Stimulated activated CD4-positive, alpha-beta T cell treated with anti-CD3 and anti-CD28 coated beads, Interleukin-1b, Interleukin-23, amount 100 ng/mL, for 24 hours (primary cell): Measurements from ENCODE around the gene ARIH2.

Experiments used
- DNase-seq, 4 experiments: peaks; one replicate each; pipeline ENCODE4 v3.0.0-alpha.2; 2020; ENCODE audit warnings: low read depth in 4 of 4, low spot score in 1 of 4

The ARIH2 gene

GRCh38 chr3:48928679-48929078 is 10.0 kb downstream of the ARIH2 start:
- no peak for DNase-seq

GRCh38 chr3:48929358-48930035 is 10.9 kb downstream of the ARIH2 start:
- no peak for DNase-seq

DNA sequence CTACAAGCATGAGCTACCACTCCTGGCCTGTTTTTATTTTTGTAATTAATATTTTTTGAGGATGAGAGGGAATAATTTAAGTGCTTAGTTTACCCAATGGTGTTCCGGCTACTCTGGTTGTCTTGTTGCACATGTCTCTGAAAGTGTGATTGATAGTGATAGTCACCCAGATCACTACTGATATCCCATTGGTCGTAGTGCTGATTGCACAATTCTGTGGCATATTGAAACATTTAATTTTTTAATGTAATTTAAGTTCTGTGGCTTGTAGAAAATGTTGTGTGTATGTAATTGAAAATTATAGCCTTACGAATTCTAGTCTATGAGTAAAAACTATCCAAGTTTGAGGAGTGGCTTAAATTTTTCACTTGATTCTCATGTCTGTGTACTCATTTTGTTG is 11.9 kb downstream of the ARIH2 start:
- DNase-seq, result no peak

- no peak for DNase-seq
These were observed 13.4 kb downstream of the ARIH2 start for GRCh38 chr3:48931944-48932580.

GRCh38 chr3:48934333-48934991 is 15.8 kb downstream of the ARIH2 start:
- no peak for DNase-seq

DNA sequence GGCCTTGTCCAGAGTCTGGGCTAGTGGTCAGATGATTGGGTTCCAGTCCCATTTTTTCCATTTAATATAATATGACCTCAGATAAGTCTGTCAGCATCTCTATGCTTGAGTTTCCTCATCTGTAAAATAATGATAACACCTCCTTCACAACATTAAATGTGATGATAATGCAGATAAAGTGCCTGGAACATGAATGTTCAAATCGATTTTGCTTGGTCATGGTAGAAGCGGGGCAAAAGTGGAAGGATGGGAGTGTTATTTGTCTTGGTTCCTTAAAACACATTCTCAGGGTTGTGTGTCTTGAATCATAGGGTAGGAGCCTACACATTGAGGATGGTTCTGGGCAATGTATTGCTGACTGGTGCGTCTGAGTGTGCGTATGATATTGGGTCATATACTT is 16.9 kb downstream of the ARIH2 start:
- DNase-seq, result no peak

GRCh38 chr3:48938156-48938555 is 19.5 kb downstream of the ARIH2 start:
- no peak for DNase-seq

GRCh38 chr3:48938689-48939088 is 20.0 kb downstream of the ARIH2 start:
- no peak for DNase-seq

GRCh38 chr3:48945432-48945831 is 26.8 kb downstream of the ARIH2 start:
- no peak for DNase-seq

DNA sequence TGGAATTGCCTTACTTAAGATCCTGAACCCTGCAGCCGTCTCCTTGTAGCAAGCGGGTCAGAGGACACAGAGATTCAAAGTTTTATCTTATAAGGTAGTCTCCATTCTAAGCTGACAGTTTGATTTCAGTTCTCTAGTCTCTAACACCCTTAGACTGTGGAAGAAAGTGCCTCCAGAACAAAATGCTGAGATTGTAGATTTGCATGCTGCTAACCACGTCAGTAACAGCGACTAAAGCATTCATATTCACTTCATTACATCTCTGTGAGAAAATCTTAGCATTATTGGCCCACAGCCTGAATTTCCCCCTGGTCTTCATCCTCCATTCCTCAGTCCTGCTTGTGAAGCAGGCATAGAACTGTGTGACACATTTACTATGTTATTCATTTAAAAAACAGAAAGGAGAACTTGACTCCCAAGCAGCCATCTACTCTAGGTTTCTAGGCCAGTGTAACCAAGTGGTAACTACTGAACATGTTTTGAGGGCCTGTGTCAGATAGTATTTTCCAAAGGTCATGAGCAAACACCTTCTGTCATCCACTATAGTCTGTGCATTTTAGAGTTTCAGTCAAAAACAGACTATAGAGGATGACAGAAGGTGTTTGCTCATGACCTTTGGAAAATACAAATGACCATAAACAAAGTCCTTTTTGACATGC is 27.4 kb downstream of the ARIH2 start:
- no peak for DNase-seq

- DNase-seq, result no peak
These were observed 30.7 kb downstream of the ARIH2 start for GRCh38 chr3:48949376-48949717.

GRCh38 chr3:48950051-48950450 is 31.4 kb downstream of the ARIH2 start:
- DNase-seq, result no peak

DNA sequence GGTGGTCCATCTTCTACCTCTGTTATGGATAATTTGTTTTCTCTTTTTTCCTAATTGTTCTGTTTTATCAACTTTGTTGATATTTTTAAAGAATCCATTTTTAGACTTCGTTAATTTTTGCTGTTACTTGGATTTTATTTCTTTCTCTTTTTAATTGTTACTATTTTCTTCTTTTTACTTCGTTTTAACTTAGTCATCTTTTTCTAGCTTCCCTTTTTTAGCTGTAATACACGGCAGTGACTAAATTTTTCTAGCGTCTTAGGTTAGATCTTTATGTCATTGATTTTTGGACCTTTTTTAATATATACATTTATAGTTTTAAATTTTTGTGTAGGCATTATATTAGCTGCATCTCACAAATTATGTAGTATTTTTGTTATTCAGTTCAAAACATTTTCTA is 33.1 kb downstream of the ARIH2 start:
- no peak for DNase-seq

- peak in 3 of 4 experiments; percentile 3 to 10 (median 8) for DNase-seq
These were observed 34.0 kb downstream of the ARIH2 start for GRCh38 chr3:48952510-48953118.

GRCh38 chr3:48957006-48957705 is 38.5 kb downstream of the ARIH2 start:
- no peak for DNase-seq

GRCh38 chr3:48960841-48961413 is 42.3 kb downstream of the ARIH2 start:
- no peak for DNase-seq

DNA sequence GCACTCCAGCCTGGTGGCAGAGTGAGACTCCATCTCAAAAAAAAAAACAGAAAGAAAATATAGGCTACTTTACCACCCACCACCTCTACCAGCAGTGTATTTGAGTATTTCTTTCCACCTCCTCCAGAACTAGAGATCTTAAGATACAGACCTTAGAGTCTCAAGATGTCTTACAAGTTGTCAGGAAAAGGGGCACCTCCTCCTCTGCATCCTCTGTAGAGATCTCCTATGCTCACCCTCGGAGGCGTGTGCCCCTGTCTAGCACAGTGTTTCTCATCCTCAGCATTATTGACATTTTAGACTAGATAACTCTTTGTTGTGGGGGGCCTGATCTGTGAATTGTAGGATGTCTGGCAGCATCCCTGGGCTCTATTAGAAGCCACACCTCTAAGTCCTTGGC is 43.7 kb downstream of the ARIH2 start:
- no peak for DNase-seq

- no peak for DNase-seq
These were observed 44.3 kb downstream of the ARIH2 start for GRCh38 chr3:48962939-48963338.

- no peak for DNase-seq
These were observed 44.9 kb downstream of the ARIH2 start for GRCh38 chr3:48963591-48963990.

- no peak for DNase-seq
These were observed 47.7 kb downstream of the ARIH2 start for GRCh38 chr3:48966367-48966766.

- no peak for DNase-seq
These were observed 48.3 kb downstream of the ARIH2 start for GRCh38 chr3:48966876-48967361.
